NCI-H345 treated with DMSO at 0.1 percent for 48 hours (cell line): ENCODE results near the gene TGM6.

ENCODE experiments used
- DNase-seq: peaks from one replicate; lab custom pipeline; 2025; ENCODE audit not compliant: unreplicated experiment; lab: John Stamatoyannopoulos, UW

Gene TGM6

DNA sequence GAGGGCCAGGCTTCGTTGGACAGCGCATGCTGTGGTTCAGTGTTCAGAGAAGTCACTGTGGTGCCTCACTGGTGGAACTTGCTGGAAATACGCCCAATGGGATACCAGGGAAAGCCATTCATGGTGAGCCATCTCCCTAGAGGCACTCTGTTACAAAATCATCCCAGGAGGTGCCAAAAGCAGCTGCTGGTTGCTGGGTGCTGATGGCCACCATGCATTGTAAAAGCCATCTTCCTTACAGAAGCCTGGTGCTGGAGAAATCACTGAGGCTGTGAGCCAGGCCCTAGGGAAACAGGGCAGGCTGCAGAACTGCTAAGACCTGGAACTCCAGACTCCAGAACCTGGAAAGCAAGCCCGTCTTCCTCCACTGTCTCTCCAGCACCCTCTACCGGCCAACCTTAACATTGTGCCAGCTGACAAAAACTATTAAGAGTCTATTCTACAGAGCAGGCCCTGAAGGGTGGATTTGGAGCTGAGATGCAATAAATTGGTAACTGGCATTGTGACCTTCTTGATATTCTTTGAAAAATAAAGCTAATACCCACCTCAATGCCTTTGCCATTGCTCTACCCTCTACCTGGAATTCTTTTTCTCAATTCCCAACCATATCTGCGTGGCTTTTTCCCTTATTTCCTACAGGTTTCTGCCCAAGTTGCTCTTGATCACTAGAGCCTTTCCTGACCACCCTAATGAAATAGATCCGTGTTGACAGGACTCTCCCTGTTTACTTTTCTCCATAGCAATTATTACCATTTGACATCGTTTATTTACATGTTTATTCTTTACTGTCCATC lies 71.4 kb downstream of the TGM6 start:
- DNase-seq = peak; percentile 63

DNA sequence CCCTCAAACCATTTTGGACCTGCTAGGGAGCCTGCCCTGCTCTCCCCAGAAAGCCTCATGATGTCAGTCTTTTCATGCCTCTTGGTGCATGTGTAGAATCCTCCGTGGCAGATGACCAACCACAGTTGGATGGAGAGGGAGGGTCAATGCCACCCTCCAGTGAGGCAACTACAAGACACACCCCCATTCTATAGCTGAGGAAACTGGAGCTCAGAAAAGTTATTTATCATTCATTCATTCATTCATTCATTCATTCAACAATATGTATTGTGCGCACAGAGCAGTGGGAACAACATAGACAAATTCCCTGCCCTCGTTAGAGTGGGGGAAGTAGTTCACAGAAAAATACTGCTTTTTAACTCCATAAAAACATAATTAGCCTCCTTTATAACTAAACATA lies 73.1 kb downstream of the TGM6 start:
- DNase-seq = no peak

DNA sequence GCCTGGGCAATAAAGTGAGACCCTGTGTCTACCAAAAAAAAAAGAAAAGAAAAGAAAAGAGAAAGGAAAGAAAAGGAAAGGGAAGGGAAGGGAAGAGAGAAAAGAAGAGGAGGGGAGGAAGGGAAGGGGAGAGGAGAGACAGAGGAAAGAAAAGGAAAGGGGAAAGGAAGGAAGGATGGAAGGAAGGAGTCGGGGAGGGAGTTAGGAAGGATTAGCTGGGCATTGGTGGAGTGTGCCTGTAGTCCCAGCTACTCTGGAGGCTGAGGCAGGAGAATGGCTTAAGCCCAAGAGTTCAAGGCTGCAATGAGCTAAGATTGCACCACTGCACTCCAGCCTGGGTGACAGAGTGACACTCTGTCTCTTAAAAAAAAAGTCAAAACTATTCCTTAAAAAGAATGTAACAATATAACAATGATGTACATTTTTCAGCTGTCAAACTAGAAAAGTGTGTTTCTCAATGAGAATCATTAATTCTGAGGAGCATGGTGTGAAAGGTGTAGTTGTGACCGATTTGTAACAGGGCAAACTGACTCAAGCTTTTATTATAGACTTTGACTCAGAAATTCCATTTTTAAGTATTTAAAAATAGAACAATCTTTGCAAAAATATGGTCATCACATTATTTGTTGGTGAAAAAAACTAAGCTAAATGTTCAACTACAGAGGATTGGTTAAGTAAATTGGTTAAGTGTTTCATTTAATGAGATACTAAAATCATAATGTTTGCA lies 75.2 kb downstream of the TGM6 start:
- DNase-seq = no peak

DNA sequence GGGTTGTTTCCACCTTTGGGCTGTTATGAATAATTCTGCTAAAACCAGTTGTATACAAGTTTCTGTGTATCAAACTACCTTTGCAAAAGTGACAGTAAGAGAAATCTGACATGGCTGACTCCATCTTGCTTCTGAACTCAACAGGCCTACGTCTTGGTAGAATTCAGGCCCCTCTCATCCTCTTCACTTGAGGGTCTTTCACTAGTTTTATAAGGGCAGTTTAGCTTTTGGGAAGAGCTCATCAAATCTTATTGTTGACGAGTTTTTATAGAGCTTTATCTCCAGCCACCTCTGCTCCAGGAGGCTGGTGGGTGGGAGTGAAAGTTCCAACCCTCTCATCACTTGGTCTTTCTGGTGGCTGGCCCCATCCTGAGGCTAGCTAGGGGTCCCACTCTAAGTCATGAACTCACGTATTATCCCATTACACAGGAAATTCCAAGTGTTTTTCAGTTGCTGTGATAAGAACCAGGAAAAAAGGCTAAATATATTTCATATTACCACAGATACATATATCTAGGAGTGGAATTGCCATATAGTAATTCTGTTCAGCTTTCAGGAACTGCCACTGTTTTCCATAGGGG lies 78.3 kb downstream of the TGM6 start:
- DNase-seq = no peak

DNA sequence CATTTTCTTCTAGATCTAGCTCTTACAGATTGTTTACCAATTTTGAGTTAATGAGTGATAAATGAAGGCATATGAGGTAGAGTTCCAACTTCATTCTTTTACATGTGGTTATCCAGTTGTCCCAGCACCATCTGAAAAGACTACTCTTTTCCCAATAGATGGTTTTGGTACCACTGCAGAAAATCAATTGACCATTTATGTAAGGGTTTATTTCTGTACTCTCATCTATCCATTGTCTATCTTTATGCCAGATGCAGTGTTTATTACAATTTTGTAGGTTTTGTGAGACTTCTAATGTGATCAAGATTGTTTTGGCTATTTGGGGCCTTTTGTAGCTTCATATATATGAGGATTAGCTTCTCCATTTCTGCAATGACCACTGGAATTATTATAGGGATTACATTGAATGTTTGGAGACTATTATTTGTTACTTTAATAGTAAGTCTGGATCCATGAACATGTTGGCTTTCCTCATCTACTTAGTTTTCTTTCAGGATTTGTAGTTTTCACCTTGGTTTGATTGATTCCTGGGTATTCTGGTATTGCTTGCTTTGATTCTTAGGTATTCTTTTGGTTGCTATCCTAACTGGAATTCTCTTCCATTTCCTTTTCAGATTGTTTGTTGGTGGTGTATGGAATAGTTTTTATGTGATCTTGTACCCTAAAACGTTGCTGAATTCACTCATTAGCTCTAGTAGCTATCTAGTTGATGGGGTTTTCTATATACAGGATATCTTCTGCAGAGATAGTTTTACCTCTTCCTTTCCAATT lies 79.5 kb downstream of the TGM6 start:
- DNase-seq = no peak

DNA sequence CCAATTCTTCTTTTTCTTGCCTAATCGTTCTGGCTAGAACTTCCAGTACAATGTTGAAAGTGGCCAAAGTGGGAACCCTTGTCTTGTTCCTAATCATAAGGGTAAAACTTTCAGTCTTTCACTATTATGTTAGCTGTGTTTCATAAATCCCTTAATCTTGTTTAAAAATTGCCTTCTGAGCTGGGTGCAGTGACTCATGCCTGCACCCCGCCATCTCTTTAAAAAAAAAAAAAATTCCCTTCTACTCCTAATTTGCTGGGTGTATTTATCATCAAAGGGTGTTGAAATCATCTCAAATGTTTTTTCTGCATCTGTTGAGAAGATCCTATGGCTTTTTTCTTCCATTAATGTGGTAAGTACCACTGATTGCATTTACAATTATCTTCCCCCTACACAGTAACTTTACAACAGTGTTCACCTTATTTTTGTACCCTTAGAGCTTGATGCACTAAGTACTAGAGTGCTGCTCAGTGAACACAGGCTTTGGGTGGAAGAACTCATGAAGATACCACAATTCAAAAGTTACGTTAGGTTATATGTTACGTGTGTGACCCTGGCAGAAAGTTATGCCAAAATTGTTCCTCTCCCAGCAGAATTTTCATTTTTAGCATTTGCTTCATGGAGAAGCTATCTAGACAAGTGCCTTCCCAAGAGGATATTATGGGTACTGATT lies 80.2 kb downstream of the TGM6 start:
- DNase-seq = no peak

DNA sequence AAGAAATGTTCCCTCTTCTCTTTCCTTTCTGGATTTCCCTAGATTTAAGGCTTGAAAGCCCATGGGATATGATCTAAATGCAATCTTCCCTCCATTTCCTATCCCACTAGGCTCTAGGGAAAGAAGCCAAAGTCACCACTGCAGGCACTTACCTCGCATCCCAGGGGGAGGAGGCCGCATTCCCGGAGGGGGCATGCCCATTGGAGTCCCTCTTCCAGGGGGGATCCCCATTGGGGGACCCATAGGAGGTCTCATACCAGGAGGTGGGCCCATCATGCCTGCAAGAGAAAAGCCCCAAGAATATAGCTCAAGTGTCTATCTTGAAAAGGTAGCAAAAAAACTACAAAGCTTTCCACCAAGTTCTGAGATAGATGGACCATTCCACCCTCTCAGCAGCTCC lies 81.8 kb downstream of the TGM6 start:
- DNase-seq = no peak

DNA sequence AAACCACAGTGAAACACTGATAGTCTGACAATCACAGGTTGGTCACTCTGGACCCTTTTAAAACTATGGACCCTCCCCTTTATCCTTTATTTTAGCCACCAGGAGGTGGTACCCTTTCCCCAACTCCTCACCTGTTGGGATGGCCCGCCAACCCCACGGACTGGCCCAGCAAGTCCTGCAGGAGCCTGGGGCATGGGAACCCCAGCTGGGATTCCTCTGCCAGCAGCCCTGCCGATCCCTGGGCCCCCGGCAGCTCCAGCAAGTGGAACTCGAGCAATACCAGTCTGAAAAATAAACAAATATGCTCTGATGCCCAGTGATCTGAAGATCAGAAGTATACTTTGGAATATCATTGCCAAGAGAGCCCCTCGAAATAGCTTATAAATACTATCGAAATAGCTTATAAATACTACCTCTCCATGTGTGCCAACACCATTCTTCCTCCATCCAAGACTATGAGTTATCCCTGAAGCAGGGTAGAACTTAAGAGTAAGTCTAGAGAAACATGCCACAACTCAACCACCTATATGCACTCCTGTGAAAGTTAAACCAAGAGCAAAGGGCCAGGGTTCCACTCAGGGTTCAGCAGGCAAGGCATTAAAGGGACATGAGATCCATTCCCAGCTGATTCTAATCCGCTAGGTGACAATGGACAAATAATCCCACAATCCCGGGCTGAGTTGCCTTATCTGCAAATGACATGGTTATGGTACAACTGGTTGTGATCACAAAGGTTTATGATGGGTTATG lies 83.1 kb downstream of the TGM6 start:
- no peak for DNase-seq

DNA sequence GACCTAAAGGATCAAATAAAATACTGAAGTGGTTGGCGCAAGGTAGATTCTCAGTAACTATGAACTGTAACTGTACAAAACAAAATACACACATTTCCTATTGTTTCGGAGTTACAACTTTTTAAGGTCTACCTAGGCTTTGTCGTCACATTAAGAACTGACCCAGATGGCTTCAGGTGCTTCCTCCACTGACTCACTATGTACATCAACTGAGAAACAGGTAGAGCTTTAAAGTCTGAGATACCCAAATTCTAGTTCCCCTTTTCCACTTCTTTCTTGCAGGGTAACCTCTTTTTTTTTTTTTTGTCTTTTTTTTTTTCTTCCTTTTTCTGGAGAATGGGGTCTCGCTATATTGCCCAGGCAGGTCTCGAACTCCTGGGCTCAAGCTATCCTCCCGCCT lies 84.4 kb downstream of the TGM6 start:
- DNase-seq = no peak

DNA sequence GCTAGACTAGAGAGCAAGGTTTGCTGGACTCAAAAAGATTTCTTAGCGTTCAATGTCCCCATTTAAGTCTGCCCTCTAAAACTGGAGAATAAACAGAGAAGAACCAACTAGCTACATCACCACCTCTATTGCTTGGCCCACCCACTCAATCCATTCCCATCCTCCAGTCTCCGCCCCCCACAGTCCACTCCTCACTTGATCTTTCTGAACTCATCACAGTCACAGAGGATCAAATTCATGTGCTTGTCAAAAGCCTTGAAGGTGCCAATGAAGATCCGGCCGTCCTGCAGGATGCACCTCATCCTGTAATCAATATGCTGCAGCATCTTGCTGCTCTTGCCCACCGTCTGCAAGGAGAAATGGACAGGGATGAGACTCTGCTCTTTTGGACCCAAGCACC lies 86.7 kb downstream of the TGM6 start:
- DNase-seq = no peak

DNA sequence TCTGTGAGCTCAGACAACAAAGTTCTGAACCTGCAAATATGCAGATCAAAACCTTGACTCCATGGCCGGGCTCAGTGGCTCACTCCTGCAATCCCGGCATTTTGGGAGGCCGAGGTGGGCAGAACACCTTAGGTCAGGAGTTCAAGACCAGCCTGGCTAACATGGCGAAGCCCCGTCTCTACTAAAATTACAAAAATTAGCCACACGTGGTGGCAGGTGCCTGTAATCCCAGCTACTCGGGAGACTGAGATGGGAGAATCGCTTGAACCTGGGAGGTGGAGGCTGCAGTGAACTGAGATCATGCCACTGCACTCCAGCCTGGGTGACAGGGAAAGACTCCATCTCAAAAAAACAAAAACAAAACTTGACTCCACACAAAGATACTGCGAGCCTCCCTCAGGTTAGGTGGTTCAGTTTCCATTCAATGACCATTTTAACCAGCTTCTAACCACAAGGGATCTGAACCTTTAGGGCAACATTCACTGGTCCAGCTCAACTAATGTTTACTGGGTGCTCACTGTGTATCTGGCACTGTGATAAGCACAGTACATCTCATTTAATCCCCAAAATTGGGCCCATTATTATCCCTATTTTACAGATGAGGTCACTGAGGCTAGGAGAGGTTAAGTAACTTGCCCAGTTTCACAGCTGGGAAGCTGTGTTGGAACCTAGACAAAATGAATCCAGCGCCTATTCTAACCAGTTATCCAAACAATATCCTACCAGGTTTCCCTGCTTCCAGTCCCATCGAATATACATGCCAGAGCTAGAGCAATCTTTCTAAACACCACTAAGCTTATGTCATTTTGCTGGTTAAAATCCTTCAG lies 88.1 kb downstream of the TGM6 start:
- DNase-seq = no peak

DNA sequence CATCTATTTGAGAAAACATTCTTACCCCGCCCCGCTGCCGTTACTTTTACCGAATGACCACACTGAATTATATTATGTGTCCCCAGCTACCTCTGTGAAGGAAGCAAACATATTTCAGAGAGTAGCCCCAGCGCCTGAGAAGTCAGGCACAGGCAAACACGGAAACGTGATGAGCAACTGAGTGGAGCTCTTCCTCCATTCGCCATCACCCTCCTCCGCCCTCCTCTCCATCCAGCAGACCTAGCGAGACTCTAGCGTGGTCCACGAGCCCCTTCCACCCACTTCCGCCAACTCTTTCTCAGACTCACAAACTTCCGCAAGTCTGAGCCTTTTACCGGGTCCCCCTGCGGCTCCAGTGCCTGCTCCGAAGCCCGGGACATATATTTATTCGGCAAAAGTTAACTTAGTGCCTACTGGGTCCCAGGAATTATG lies 89.3 kb downstream of the TGM6 start:
- DNase-seq = peak; percentile 16

DNA sequence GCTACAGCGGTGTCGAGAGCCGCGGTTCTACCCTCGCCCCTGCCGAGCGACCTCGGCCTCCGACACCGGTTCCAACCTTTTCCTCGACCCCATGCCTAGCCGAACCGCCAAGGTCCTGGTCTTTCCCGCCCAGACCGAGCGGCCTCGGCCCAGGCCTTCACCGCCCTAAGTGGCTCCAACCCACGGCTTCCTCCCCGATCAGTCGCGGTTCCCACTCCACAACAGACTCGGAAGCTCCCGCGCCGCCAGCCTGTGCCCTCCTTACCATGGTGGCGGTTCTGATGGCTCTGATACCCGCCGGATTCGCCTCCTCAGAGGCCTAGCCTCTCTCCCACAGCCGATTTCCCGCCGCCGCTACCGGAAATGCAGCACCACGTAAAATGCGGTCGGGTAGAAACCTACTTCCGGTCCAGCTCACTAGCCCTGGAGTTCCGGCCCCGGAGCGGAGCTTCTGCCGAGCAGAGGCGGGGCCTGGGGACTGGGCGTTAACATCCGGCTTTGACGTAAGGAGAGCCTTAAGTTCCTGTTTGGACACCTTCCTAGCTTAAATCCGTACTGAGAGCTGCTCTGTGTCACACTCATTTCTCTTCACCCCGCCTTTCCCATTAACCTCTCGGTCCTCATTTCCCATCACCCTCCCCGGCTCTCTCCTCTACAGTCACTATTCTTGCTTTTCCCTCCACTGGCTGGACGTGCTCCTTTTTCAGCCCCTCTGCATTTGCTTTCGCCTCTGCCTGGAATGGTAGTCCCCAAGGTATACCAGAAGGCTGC lies 89.9 kb downstream of the TGM6 start, which contains the start of gene SNRPB:
SNRPB (minus strand) TSS at position 367 of the 771 bp plus-strand sequence; CDS start at position 268, 99 bp downstream.
- DNase-seq = peak; percentile 99

DNA sequence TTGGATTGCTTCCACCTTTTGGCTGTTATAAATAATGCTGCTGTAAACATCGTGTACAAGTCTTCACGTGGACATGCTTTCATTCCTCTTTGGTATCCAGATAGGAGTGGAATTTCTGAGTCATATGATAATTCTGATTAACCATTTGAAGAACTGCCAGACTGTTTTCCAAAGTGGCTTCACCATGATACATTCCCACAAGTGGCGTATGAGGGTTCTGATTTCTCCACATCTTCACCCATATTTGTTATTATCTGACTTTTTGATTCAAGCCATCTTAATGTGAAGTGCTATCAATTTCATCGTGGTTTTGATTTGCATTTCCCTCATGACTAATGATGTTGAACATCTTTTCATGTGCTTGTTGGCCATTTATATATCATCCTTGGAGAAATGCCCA lies 92.8 kb downstream of the TGM6 start:
- no peak for DNase-seq

DNA sequence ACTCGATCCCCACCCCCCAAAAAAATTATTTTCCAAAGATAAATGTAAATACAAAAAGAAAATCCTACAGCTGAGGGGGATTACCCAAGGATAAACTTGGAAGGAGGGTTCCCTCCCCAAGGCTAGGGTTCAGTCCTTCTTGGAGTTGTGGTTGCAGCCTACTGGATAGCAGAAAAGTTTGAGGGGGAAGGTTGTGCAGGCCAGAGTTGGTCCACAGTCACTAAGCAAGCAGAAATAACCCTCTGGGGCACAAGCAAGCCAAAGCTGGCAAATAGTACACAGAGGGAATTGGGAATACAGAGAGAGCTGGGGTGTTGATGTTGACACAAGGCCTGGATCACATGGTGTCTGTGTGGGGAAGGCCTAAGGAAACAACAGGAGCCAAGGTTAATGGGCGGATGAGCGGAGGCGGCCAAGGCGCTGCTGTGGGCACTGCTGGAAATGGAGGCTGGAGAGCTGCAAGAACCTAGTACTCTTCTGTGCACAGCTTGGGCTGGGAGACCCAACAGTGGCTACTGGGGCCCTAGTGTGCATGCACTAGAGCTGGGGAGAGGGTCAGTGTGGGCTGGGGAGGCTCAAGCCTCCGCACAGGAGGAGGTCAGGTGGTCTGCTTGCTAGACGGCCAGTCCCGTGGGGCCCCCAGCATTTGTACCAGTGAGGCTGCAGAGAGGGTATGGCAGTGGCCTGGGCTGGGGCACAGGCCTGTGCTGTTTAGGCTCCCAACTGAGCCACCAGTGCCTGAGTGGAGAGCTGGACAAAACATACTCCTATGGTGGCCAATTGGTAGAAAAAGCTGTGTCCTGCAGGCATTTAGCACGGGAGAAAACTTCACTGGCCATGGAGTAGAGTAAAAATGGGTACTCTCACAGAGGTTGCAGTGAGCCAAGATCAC lies 95.4 kb downstream of the TGM6 start:
- DNase-seq = no peak

DNA sequence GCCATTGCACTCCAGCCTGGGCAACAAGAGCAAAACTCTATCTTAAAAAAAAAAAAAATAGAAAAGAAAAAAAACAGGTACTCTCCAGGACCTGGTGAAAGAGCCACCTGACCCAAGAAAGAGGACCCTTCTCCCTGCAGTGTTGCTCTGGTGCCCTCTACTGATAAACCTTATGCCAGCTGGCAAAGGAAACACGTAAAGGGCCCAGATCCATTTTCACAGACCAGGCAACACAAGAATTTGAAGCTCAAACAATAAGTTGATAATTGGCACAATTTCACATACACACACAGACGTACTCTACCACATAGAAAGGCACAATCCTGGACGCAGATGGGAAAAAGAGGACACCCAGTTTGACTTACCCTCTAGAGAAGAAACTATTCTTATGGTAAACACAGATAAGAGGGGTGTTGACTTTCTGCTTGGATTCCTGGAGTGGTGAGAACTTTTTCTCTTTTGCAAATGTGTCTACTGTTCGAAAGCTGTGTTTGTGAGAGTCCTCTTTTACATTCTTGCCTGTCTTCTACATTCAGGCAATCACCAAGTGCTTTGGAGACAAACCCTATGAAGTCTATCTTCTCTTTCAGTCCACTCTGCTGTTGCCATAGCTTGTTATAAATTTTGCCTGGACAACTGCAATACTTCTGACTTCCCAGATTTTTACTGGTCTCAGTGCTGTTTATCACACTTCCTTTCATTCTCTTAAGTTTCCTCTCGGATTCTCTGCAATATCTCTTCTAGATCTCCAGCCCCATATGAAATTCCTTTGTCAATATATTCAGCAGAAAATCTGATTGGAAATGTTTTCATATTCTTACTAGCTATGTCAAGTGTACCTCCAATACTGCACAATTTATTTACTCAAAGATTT lies 96.3 kb downstream of the TGM6 start:
- no peak for DNase-seq
